Neural progenitor cell (in vitro differentiated cells): Measurements from ENCODE around the gene RINL.

Source experiments
- EZH2 ChIP-seq: fragments of 200-600 bp; sonication (generic); IDR thresholded peaks from 2 replicates; pipeline ENCODE4 v1.6.1; 2017; ENCODE audit warnings: antibody characterized with exemption, mild to moderate bottlenecking, moderate library complexity
- EZH2phosphoT487 ChIP-seq: fragments of 200-600 bp; sonication (generic); IDR thresholded peaks from 2 replicates; pipeline ENCODE4 v1.6.1; 2017; ENCODE audit warnings: antibody characterized with exemption
- TF ChIP-seq, protein P1 (sequence below): fragments of 200-600 bp; sonication (generic); IDR thresholded peaks from 2 replicates; pipeline ENCODE4 v1.5.1; 2017; ENCODE audit warnings: antibody characterized with exemption, mild to moderate bottlenecking

GRCh38 chr19:38880882-38881609, 3.0 kb upstream of the RINL start:
- TF ChIP-seq EZH2, result no peak
- TF ChIP-seq EZH2phosphoT487, result no peak
- TF ChIP-seq, protein P1, sequence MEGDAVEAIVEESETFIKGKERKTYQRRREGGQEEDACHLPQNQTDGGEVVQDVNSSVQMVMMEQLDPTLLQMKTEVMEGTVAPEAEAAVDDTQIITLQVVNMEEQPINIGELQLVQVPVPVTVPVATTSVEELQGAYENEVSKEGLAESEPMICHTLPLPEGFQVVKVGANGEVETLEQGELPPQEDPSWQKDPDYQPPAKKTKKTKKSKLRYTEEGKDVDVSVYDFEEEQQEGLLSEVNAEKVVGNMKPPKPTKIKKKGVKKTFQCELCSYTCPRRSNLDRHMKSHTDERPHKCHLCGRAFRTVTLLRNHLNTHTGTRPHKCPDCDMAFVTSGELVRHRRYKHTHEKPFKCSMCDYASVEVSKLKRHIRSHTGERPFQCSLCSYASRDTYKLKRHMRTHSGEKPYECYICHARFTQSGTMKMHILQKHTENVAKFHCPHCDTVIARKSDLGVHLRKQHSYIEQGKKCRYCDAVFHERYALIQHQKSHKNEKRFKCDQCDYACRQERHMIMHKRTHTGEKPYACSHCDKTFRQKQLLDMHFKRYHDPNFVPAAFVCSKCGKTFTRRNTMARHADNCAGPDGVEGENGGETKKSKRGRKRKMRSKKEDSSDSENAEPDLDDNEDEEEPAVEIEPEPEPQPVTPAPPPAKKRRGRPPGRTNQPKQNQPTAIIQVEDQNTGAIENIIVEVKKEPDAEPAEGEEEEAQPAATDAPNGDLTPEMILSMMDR, result no peak
